NCI-H2196 treated with DMSO at 0.1 percent for 48 hours (cell line): ENCODE results near the gene NPTN.
"Not testable (repeated sequence)": the region's sequence is repeated elsewhere in the genome, so short reads cannot be mapped to it uniquely, and the experiment has no call there.

ENCODE experiments used
- DNase-seq: peaks from one replicate; lab custom pipeline; 2025; ENCODE audit not compliant: unreplicated experiment; lab: John Stamatoyannopoulos, UW

Gene NPTN

GRCh38 chr15:73601451-73602445 is 31.4 kb downstream of the NPTN start:
- no peak for DNase-seq

- DNase-seq: no peak
These were observed 32.5 kb downstream of the NPTN start for GRCh38 chr15:73600413-73601335.

- DNase-seq: no peak
These were observed 33.3 kb downstream of the NPTN start for GRCh38 chr15:73599934-73600333.

GRCh38 chr15:73598530-73599160 is 34.5 kb downstream of the NPTN start:
- DNase-seq: no peak

- DNase-seq: no peak
These were observed 36.1 kb downstream of the NPTN start for GRCh38 chr15:73597036-73597638.

- no peak for DNase-seq
These were observed 37.0 kb downstream of the NPTN start for GRCh38 chr15:73596174-73596573.

- no peak for DNase-seq
These were observed 39.1 kb downstream of the NPTN start for GRCh38 chr15:73594109-73594508.

- DNase-seq: no peak
These were observed 39.7 kb downstream of the NPTN start for GRCh38 chr15:73593304-73594074.

- no peak for DNase-seq
These were observed 42.9 kb downstream of the NPTN start for GRCh38 chr15:73590263-73590662.

GRCh38 chr15:73589766-73590165 is 43.4 kb downstream of the NPTN start:
- DNase-seq: no peak

GRCh38 chr15:73585871-73586654 is 47.1 kb downstream of the NPTN start:
- no peak for DNase-seq

GRCh38 chr15:73584699-73585420 is 48.3 kb downstream of the NPTN start:
- DNase-seq: no peak

- DNase-seq: no peak
These were observed 49.6 kb downstream of the NPTN start for GRCh38 chr15:73583544-73583943.

- DNase-seq: no peak
These were observed 50.3 kb downstream of the NPTN start for GRCh38 chr15:73582851-73583379.

- no peak for DNase-seq
These were observed 55.2 kb downstream of the NPTN start for GRCh38 chr15:73578026-73578425.

- DNase-seq: not testable (repeated sequence)
These were observed 55.6 kb downstream of the NPTN start for GRCh38 chr15:73577593-73577992.

- DNase-seq: no peak
These were observed 57.4 kb downstream of the NPTN start for GRCh38 chr15:73575636-73576247.

- DNase-seq: no peak
These were observed 59.6 kb downstream of the NPTN start for GRCh38 chr15:73573572-73573971.
